HepG2 (cell line): ENCODE measurements around the gene SCGB1D1.

Experiments
- EP300 ChIP-seq, 3 experiments: sonication (generic) in 1 of 3; formaldehyde crosslinking in 1 of 3; IDR thresholded peaks; 2 replicates each; pipeline versions ENCODE4 v1.5.1 to v1.6.1; 2011 to 2020; ENCODE audit warnings: low read depth in 2 of 3, low read length in 2 of 3, borderline replicate concordance in 1 of 3, improper control_type of control experiment in 1 of 3, mild to moderate bottlenecking in 1 of 3, missing genetic modification reagents in 1 of 3, moderate library complexity in 1 of 3
- TAF1 ChIP-seq: sonication (generic); formaldehyde crosslinking; IDR thresholded peaks from 2 replicates; pipeline ENCODE4 v1.4.0; 2020; ENCODE audit warnings: missing genetic modification reagents

GRCh38 chr11:62182147-62182891 is 7.7 kb upstream of the SCGB1D1 start:
- TF ChIP-seq EP300 (IDR thresholded peaks at IDR 0.05; ENCODE audit: low read depth in 2 of 2, low read length in 2 of 2) (no peak), EP300 (CRISPR knock-in tag; IDR thresholded peaks at IDR 0.05; ENCODE audit: borderline replicate concordance) (no peak), TAF1 (CRISPR knock-in tag) (no peak)
